ENCODE measurements around the gene OR2B2. TPM values are rescaled to one million over a fixed set of nuclear protein-coding genes. Genes with fewer than 3 reads are reported as not detected.

The OR2B2 gene
- total RNA-seq (2021): not detected in 2 replicates
- not detected for Bru-seq, nascent RNA
- not detected for BruChase-seq, experiment 1, labeled RNA remaining after a 2-hour chase
- BruChase-seq, experiment 2, labeled RNA remaining after a 6-hour chase: not detected
- long read RNA-seq: 0 reads

DNA sequence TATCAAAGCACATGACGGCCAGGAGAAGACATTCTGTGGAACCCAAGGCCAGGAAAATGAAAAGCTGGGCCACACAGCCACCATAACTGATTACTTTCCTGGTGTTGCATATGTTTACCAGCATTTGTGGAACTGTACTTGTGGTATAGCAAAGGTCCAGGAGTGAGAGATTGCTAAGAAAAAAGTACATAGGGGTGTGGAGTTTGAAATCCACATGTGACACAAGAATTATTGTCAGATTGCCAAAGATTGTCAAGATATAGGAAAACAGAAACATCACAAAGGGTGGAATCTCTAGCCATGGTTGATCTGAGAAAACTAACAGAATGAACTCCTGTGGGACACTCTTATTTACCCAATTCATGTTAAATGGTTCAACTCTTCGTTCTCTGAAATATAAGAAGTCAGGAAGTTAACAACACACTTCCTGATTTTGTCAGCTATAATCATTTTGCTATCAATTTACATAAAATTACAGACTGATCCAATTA, at the start of gene OR2B2:
TSS of gene OR2B2 (minus strand) at position 441 of the 491 bp plus-strand sequence. CDS start at position 364, 77 bp downstream.
- no peak within 1 kb of the TSS for H3K27ac ChIP-seq (ENCODE audit: low read depth, low read length, poor library complexity, severe bottlenecking)
- BruUV-seq (replicated peaks): no TSS peak
- POLR2A ChIA-PET (ENCODE audit: low non-redundant PET): no interaction called here

DNA sequence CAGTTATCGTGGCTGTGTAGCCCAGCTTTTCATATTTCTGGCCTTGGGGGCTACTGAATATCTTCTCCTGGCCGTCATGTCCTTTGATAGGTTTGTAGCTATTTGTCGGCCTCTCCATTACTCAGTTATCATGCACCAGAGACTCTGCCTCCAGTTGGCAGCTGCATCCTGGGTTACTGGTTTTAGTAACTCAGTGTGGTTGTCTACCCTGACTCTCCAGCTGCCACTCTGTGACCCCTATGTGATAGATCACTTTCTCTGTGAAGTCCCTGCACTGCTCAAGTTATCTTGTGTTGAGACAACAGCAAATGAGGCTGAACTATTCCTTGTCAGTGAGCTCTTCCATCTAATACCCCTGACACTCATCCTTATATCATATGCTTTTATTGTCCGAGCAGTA, 45.3 kb upstream of the OR2B2 start:
- Histone ChIP-seq H3K27ac (ENCODE audit: low read depth, low read length, poor library complexity, severe bottlenecking) (no peak overlapping the region), H3K9me3 (ENCODE audit: low read depth, low read length, poor library complexity, severe bottlenecking) (no peaks in the 10 kb centered on the region), H3K4me1 (ENCODE audit: insufficient read depth, low read length, poor library complexity, severe bottlenecking) (no peaks in the 10 kb centered on the region), H3K36me3 (ENCODE audit: insufficient read depth, low read length, poor library complexity, severe bottlenecking) (no peaks in the 10 kb centered on the region), H3K27me3 (replicated peaks; ENCODE audit: insufficient read depth, low read depth, low read length, poor library complexity) (peaks cover 12% of the 10 kb centered on the region), H3K4me3 (ENCODE audit: low read depth, low read length, poor library complexity, severe bottlenecking) (no peak overlapping the region)
- POLR2A ChIA-PET (ENCODE audit: low non-redundant PET): no interaction called here
- no peak for DNase-seq (ENCODE audit: low spot score)
- CTCF ChIA-PET: no interaction called here
- TF ChIP-seq EZH2 (IDR thresholded peaks at IDR 0.05; ENCODE audit: borderline replicate concordance, low read depth, low read length, poor library complexity, severe bottlenecking): no peak
- intact Hi-C loops (cut with micrococcal nuclease; ENCODE audit: unreplicated experiment): no loop called here
- no TSS peak for BruUV-seq (replicated peaks)

More for the DNA sequence above, at the start of gene OR2B2:
- Histone ChIP-seq H3K4me1 (ENCODE audit: insufficient read depth, low read length, poor library complexity, severe bottlenecking) (no peaks in the 10 kb centered on the region), H3K9me3 (ENCODE audit: low read depth, low read length, poor library complexity, severe bottlenecking) (no peaks in the 10 kb centered on the region), H3K36me3 (ENCODE audit: insufficient read depth, low read length, poor library complexity, severe bottlenecking) (no peaks in the 10 kb centered on the region), H3K27me3 (replicated peaks; ENCODE audit: insufficient read depth, low read depth, low read length, poor library complexity) (no peaks in the 10 kb centered on the region), H3K4me3 (ENCODE audit: low read depth, low read length, poor library complexity, severe bottlenecking) (no peak within 1 kb of the TSS)
- intact Hi-C loops (cut with micrococcal nuclease; ENCODE audit: unreplicated experiment): no loop called here
- CTCF ChIA-PET: no interaction called here
- TF ChIP-seq, protein P1, sequence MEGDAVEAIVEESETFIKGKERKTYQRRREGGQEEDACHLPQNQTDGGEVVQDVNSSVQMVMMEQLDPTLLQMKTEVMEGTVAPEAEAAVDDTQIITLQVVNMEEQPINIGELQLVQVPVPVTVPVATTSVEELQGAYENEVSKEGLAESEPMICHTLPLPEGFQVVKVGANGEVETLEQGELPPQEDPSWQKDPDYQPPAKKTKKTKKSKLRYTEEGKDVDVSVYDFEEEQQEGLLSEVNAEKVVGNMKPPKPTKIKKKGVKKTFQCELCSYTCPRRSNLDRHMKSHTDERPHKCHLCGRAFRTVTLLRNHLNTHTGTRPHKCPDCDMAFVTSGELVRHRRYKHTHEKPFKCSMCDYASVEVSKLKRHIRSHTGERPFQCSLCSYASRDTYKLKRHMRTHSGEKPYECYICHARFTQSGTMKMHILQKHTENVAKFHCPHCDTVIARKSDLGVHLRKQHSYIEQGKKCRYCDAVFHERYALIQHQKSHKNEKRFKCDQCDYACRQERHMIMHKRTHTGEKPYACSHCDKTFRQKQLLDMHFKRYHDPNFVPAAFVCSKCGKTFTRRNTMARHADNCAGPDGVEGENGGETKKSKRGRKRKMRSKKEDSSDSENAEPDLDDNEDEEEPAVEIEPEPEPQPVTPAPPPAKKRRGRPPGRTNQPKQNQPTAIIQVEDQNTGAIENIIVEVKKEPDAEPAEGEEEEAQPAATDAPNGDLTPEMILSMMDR (conservative IDR thresholded peaks at IDR 0.05; ENCODE audit: low read depth, low read length): no peak
- no peak for TF ChIP-seq EZH2 (IDR thresholded peaks at IDR 0.05; ENCODE audit: borderline replicate concordance, low read depth, low read length, poor library complexity, severe bottlenecking)
- DNase-seq (ENCODE audit: low spot score): no peak

DNA sequence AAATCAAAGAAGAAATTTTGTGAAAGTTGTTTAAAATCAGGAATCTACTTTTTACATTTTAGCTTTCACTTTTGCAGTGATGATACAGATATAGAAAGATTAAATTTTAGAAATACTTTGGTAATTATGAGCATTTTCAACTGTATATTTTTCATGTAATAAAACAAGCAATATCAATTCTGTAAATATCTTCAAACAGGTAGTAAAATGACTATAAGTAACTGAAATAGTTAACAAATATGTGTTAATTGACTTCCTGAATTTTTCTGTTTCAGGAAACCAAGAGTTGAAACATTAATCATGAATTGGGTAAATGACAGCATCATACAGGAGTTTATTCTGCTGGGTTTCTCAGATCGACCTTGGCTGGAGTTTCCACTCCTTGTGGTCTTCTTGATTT, 44.7 kb upstream of the OR2B2 start, which contains the start of gene OR2B6:
TSS of gene OR2B6 (plus strand) at position 301 of the 400 bp plus-strand sequence. CDS start at position 301, 0 bp downstream.
- H3K4me1 ChIP-seq (ENCODE audit: insufficient read depth, low read length, poor library complexity, severe bottlenecking): no peaks in the 10 kb centered on the region
- ChIA-PET POLR2A (ENCODE audit: low non-redundant PET) (no interaction called here), CTCF (no interaction called here)
- no peak within 1 kb of the TSS for H3K4me3 ChIP-seq (ENCODE audit: low read depth, low read length, poor library complexity, severe bottlenecking)
- no TSS peak for BruUV-seq (replicated peaks)
- peaks cover 17% of the 10 kb centered on the region for H3K27me3 ChIP-seq (replicated peaks; ENCODE audit: insufficient read depth, low read depth, low read length, poor library complexity)
- TF ChIP-seq EZH2 (IDR thresholded peaks at IDR 0.05; ENCODE audit: borderline replicate concordance, low read depth, low read length, poor library complexity, severe bottlenecking): no peak
- TF ChIP-seq, protein P1 (conservative IDR thresholded peaks at IDR 0.05; ENCODE audit: low read depth, low read length): no peak
- no peaks in the 10 kb centered on the region for H3K9me3 ChIP-seq (ENCODE audit: low read depth, low read length, poor library complexity, severe bottlenecking)
- no peak within 1 kb of the TSS for H3K27ac ChIP-seq (ENCODE audit: low read depth, low read length, poor library complexity, severe bottlenecking)
- no peaks in the 10 kb centered on the region for H3K36me3 ChIP-seq (ENCODE audit: insufficient read depth, low read length, poor library complexity, severe bottlenecking)
- no peak for DNase-seq (ENCODE audit: low spot score)
- intact Hi-C loops (cut with micrococcal nuclease; ENCODE audit: unreplicated experiment): no loop called here

DNA sequence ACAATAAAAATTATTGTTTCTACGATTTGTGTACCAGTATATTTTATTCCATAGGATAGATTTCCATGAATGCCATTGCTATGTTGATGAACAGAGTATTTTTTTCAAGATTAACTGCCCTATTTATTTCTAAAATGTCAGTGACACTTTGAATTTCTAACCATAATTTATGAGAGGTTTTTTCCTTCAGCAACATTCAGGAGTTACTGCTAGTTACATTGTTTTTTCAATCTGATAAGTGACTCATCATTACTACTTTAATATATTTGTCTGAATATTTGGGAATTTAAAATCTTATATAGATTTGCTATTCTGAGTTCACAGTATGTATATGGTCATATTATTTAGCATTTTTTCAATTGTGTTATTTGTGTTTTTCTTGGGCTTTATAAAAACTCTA, 38.8 kb upstream of the OR2B2 start:
- POLR2A ChIA-PET (ENCODE audit: low non-redundant PET): no interaction called here
- Histone ChIP-seq H3K36me3 (ENCODE audit: insufficient read depth, low read length, poor library complexity, severe bottlenecking) (no peaks in the 10 kb centered on the region), H3K27me3 (replicated peaks; ENCODE audit: insufficient read depth, low read depth, low read length, poor library complexity) (peaks cover 19% of the 10 kb centered on the region), H3K4me1 (ENCODE audit: insufficient read depth, low read length, poor library complexity, severe bottlenecking) (no peaks in the 10 kb centered on the region), H3K4me3 (ENCODE audit: low read depth, low read length, poor library complexity, severe bottlenecking) (no peak overlapping the region), H3K9me3 (ENCODE audit: low read depth, low read length, poor library complexity, severe bottlenecking) (no peaks in the 10 kb centered on the region), H3K27ac (ENCODE audit: low read depth, low read length, poor library complexity, severe bottlenecking) (no peak overlapping the region)
- TF ChIP-seq EZH2 (IDR thresholded peaks at IDR 0.05; ENCODE audit: borderline replicate concordance, low read depth, low read length, poor library complexity, severe bottlenecking): no peak
- TF ChIP-seq, protein P1 (conservative IDR thresholded peaks at IDR 0.05; ENCODE audit: low read depth, low read length): no peak
- no TSS peak for BruUV-seq (replicated peaks)
- CTCF ChIA-PET: no interaction called here
- intact Hi-C loops (cut with micrococcal nuclease; ENCODE audit: unreplicated experiment): no loop called here
- DNase-seq (ENCODE audit: low spot score): no peak
